ENCODE data around the gene AGPS. TPM values are rescaled to one million over a fixed set of nuclear protein-coding genes. Genes with fewer than 3 reads are reported as not detected.

AGPS gene
- total and polyA plus RNA-seq, 9 of the 15 experiments (the other 6 are each of a cell fraction or from before 2014, with no cell fraction given): 15.5 to 211 (median 63.1) TPM

DNA sequence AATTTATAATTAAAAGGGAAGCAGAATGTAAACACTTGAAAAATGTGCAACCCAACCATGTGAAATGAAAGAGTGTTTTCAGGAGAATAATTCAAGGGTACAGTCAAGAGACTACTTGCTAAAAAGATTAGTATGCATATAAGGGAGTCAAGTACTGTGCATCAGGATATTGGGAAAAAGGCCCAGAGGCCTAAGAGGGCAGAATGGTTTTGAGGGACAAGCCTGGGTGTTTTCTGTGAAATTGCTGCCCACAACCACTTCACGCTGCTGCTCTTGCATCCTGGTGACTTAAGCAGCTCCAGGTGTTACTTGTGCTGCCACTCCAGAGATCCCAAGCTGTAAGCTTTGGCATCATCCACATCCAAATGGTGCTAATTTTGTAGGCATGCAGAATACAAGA, 165.2 kb downstream of the AGPS start:
- Histone ChIP-seq H3K4me1 (replicated peaks in 1 of 2; ENCODE audit: control insufficient read depth in 2 of 2, insufficient read depth in 2 of 2, low read length in 2 of 2) (peaks cover 5 to 12% of the 10 kb centered on the region in 2 experiments; a peak in 3 of 5 replicates), H3K27ac (ENCODE audit: extremely low read depth, low read depth, low read length) (no peak overlapping the region), H2AFZ (ENCODE audit: low read depth, low read length) (no peak overlapping the region), H4K20me1 (replicated peaks; ENCODE audit: control insufficient read depth, insufficient read depth, low read length) (no peaks in the 10 kb centered on the region), H3K9me3 (replicated peaks; ENCODE audit: control insufficient read depth, insufficient read depth, low read depth, low read length) (peaks cover 3% of the 10 kb centered on the region; the same call in 1 of the 2 replicates), H3K36me3 (ENCODE audit: control insufficient read depth, insufficient read depth, low read length) (no peaks in the 10 kb centered on the region), H3K9me1 (ENCODE audit: control insufficient read depth, insufficient read depth, low read length) (no peaks in the 10 kb centered on the region), H3K4me3 (no peak overlapping the region), H3K27me3 (ENCODE audit: control insufficient read depth in 2 of 2, insufficient read depth in 2 of 2, low read length in 2 of 2) (no peaks in the 10 kb centered on the region), H3K79me2 (ENCODE audit: control insufficient read depth, insufficient read depth, low read length) (no peaks in the 10 kb centered on the region), H3K9ac (ENCODE audit: insufficient read depth in 1 of 2, low read depth in 2 of 2, low read length in 2 of 2) (no peak overlapping the region), H3K4me2 (ENCODE audit: insufficient read depth, low read length) (no peak overlapping the region)
- ATAC-seq (no peak), FAIRE-seq (no peak), DNase-seq (ENCODE audit: extremely low read depth in 1 of 4, low spot score in 3 of 4) (no peak)
- ChIA-PET CTCF (ENCODE audit: low intra/inter-chr PET ratio) (no interaction called here), POLR2A (interaction anchor here (1.6 kb wide), 1 partner anchor 10 kb away, joined by 3 read pairs; no protein-coding TSS in a partner anchor)
- in situ Hi-C loops (cut with MboI) (no loop called here), intact Hi-C loops (cut with micrococcal nuclease) (no loop called here)
- 48% methylated on average over 1 of the region's 1 CpG for WGBS (ENCODE audit: insufficient coverage, low coverage, missing lambda C conversion rate)
- no TSS peak for BruUV-seq (replicated peaks)
- TF ChIP-seq SRSF9 (IDR thresholded peaks at IDR 0.05; ENCODE audit: borderline replicate concordance, low read depth, low read length): no peak
- TF ChIP-seq ZC3H4 (CRISPR knock-in tag; IDR thresholded peaks at IDR 0.05; ENCODE audit: borderline replicate concordance): no peak
- TF ChIP-seq ZNF696 (CRISPR knock-in tag; conservative IDR thresholded peaks at IDR 0.05): no peak
- TF ChIP-seq MBD2 (IDR thresholded peaks at IDR 0.05; ENCODE audit: borderline replicate concordance, low read depth): no peak
- TF ChIP-seq ID3 (CRISPR knock-in tag; IDR thresholded peaks at IDR 0.05): no peak
- no peak for TF ChIP-seq ID3 (tag; IDR thresholded peaks at IDR 0.05)
- TF ChIP-seq TRIM28 (IDR thresholded peaks at IDR 0.05): peak; percentile 62; the same call in 1 of the 2 replicates
- TF ChIP-seq ZNF280B (CRISPR knock-in tag; IDR thresholded peaks at IDR 0.05): no peak
- no peak for TF ChIP-seq TAF1 (IDR thresholded peaks at IDR 0.05; ENCODE audit: control insufficient read depth, extremely low read depth, insufficient read depth, low read length, severe bottlenecking)
- TF ChIP-seq HOXB6 (CRISPR knock-in tag; IDR thresholded peaks at IDR 0.05; ENCODE audit: borderline replicate concordance): no peak
- no peak for TF ChIP-seq ZKSCAN8 (CRISPR knock-in tag; IDR thresholded peaks at IDR 0.05)
- no peak for TF ChIP-seq POLR2H (tag; IDR thresholded peaks at IDR 0.05; ENCODE audit: low read depth)
- no peak for TF ChIP-seq ARID3A (IDR thresholded peaks at IDR 0.05; ENCODE audit: borderline replicate concordance, low read depth, low read length)
- TF ChIP-seq RBM39 (optimal IDR thresholded peaks at IDR 0.05; ENCODE audit: low read depth, low read length): no peak
- no peak for TF ChIP-seq NEUROD1 (IDR thresholded peaks at IDR 0.05; ENCODE audit: borderline replicate concordance, low read depth, low read length, partially characterized antibody)
- no peak for TF ChIP-seq TCF15 (CRISPR knock-in tag; IDR thresholded peaks at IDR 0.05)
- peak; percentile 87 for TF ChIP-seq ZFP36 (IDR thresholded peaks at IDR 0.05; ENCODE audit: low read depth, low read length, partially characterized antibody)
- no peak for TF ChIP-seq SMARCA5 (IDR thresholded peaks at IDR 0.05)
- TF ChIP-seq, protein P1, sequence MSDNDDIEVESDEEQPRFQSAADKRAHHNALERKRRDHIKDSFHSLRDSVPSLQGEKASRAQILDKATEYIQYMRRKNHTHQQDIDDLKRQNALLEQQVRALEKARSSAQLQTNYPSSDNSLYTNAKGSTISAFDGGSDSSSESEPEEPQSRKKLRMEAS (CRISPR knock-in tag; IDR thresholded peaks at IDR 0.05): no peak
